ENCODE data around the gene GIMD1. TPM values are rescaled to one million over a fixed set of nuclear protein-coding genes. Genes with fewer than 3 reads are reported as not detected.
A peak's percentile ranks its signal among the peaks of the same experiment; 100 is the strongest.

Gene GIMD1
- total RNA-seq, 2 experiments from 2014 or later = not detected

- peaks cover 2% of the 10 kb centered on the region for H3K9me3 Mint-ChIP-seq
- POLR2A ChIA-PET = interaction anchor here (0.7 to 1.0 kb wide), 5 partner anchors 14 to 843 kb away, joined by 3 to 4 read pairs (median 3); partner anchors contain the start of genes GSTCD and INTS12
- peaks cover 13% of the 10 kb centered on the region for H3K36me3 Mint-ChIP-seq
- peaks cover 16% of the 10 kb centered on the region for H3K4me1 Mint-ChIP-seq
- DNase-seq = peak; percentile 83
- no peak within 1 kb of the TSS for H3K4me3 Mint-ChIP-seq
- H3K27me3 Mint-ChIP-seq = no peaks in the 10 kb centered on the region
- peak; percentile 88 for ATAC-seq (ENCODE audit: low read depth)
- no peak within 1 kb of the TSS for H3K27ac Mint-ChIP-seq
Observed at GRCh38 chr4:106315968-106316772, 52.4 kb downstream of the GIMD1 start, which contains the start of the genes AIMP1 and TBCK. Gene AIMP1 (plus strand): TSS chr4:106316550. CDS start chr4:106325010, 8,460 bp downstream. Gene TBCK (minus strand): TSS chr4:106316209. CDS start chr4:106308960, 7,249 bp downstream.

- DNase-seq = no peak
- H3K27me3 Mint-ChIP-seq = no peaks in the 10 kb centered on the region
- peaks cover 16% of the 10 kb centered on the region for H3K4me1 Mint-ChIP-seq
- peaks cover 7% of the 10 kb centered on the region for H3K36me3 Mint-ChIP-seq
- peak; percentile 28 for ATAC-seq (ENCODE audit: low read depth)
- POLR2A ChIA-PET = interaction anchor here (0.7 to 1.0 kb wide), 5 partner anchors 13 to 843 kb away, joined by 3 to 4 read pairs (median 3); partner anchors contain the start of genes GSTCD and INTS12
- H3K9me3 Mint-ChIP-seq = peaks cover 2% of the 10 kb centered on the region
- H3K4me3 Mint-ChIP-seq = no peak overlapping the region
- no peak overlapping the region for H3K27ac Mint-ChIP-seq
Observed at GRCh38 chr4:106315476-106315967, 53.1 kb downstream of the GIMD1 start.

DNA sequence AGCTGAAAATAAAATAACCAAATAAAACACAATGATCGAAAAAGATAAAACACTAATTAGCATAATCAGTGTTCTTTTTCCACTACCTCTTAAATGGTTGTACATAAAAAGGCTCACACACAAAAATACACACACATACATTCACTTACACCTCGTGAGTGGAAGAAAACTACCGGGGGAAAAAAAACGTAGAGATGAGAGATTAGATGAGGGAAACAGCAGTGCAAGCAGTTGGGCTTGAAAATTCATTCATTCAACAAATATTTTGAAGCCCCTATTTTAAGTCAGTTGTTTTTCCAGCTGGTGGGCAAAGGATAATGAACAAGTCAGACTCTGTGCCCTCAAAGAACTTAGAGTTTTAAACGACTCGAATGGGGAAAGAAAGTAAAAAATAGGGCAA, 53.6 kb downstream of the GIMD1 start:
- H3K4me1 Mint-ChIP-seq = peaks cover 16% of the 10 kb centered on the region
- H3K27ac Mint-ChIP-seq = no peak overlapping the region
- POLR2A ChIA-PET = interaction anchor here (0.7 kb wide), 1 partner anchor 26 kb away, joined by 3 read pairs; no protein-coding TSS in a partner anchor
- H3K27me3 Mint-ChIP-seq = no peaks in the 10 kb centered on the region
- ATAC-seq (ENCODE audit: low read depth) = no peak
- peaks cover under 1% of the 10 kb centered on the region for H3K36me3 Mint-ChIP-seq
- no peak for DNase-seq
- no peaks in the 10 kb centered on the region for H3K9me3 Mint-ChIP-seq
- no peak overlapping the region for H3K4me3 Mint-ChIP-seq

- POLR2A ChIA-PET = no interaction called here
- H3K27ac Mint-ChIP-seq = no peak overlapping the region
- H3K4me3 Mint-ChIP-seq = no peak overlapping the region
- peaks cover 13% of the 10 kb centered on the region for H3K4me1 Mint-ChIP-seq
- H3K27me3 Mint-ChIP-seq = no peaks in the 10 kb centered on the region
- H3K36me3 Mint-ChIP-seq = peaks cover 3% of the 10 kb centered on the region
- ATAC-seq (ENCODE audit: low read depth) (no peak), DNase-seq (no peak)
- H3K9me3 Mint-ChIP-seq = no peaks in the 10 kb centered on the region
Observed at GRCh38 chr4:106312997-106313522, 55.5 kb downstream of the GIMD1 start.

DNA sequence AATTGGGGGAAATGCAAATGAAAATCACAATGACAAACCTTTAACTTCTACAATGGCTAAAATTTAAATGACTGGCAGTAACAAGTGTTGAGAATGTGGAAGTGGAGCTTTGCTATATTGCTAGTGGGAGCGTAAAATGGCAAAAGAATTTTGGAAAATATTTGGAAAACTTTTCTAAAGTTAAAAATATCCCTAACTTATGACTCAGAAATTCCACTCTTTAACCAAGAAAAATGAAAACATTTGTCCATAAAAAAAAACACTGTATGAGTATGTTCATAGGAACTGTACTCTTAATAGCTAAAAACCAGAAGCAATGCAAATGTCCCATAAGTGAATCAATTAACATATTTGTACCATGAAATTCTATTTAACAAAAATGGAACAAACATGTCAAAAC, 56.2 kb downstream of the GIMD1 start:
- Mint-ChIP-seq H3K9me3 (no peaks in the 10 kb centered on the region), H3K36me3 (peaks cover 3% of the 10 kb centered on the region), H3K4me1 (peaks cover 13% of the 10 kb centered on the region), H3K27ac (no peak overlapping the region), H3K4me3 (no peak overlapping the region), H3K27me3 (no peaks in the 10 kb centered on the region)
- ATAC-seq (ENCODE audit: low read depth) = no peak
- POLR2A ChIA-PET = interaction anchor here (0.5 kb wide), 1 partner anchor 123 kb away, joined by 3 read pairs; no protein-coding TSS in a partner anchor
- no peak for DNase-seq

Other genes starting within 250 kb of the GIMD1 start
- gene TBCK, start 52.6 kb downstream of the GIMD1 start, total RNA-seq = 10 to 100 TPM; 38.2 to 46.2 TPM
- gene AIMP1, start 52.2 kb downstream of the GIMD1 start, total RNA-seq = 10 to 100 TPM; 47.3 to 57.5 TPM

Measured in activated naive CD8-positive, alpha-beta T cell treated with anti-CD3 and anti-CD28 coated beads, Interleukin-2, amount 10 ng/mL, durations not matched to agents 7 days and 5 days (primary cell).